ENCODE measurements around the gene FRMD3. TPM values are rescaled to one million over a fixed set of nuclear protein-coding genes. Genes with fewer than 3 reads are reported as not detected.

The FRMD3 gene
- total and polyA plus RNA-seq, 4 donors, result 0.16 to 0.75 (median 0.48) TPM

DNA sequence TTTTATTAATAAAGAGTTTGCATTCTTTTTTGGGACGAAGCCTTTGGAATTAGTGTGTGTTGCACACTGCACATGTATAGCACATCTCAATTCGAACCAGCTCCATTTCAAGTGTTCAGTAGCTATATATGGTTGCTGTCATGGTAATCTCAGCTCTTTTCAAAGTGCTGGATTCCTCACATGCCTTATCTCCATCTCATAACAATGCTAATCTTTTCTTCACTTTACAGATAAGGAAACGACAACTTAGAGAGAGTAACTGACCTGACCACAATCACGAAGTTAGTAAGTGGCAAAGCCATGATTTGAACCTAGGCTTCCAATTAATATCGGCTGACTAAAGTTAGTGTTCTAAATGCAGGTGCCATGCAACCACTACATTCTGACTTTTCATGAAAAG lies 270.5 kb downstream of the FRMD3 start:
- Histone ChIP-seq H3K4me1 (ENCODE audit: control insufficient read depth in 4 of 4, insufficient read depth in 4 of 4, low read length in 3 of 4) (no peaks in the 10 kb centered on the region), H3K9me3 (ENCODE audit: control insufficient read depth in 4 of 4, low read length in 3 of 4) (no peaks in the 10 kb centered on the region), H3K9ac (ENCODE audit: low read depth in 1 of 2, low read length in 2 of 2) (no peak overlapping the region), H3K4me3 (ENCODE audit: low read depth in 1 of 3, low read length in 3 of 3) (no peak overlapping the region), H3K27me3 (ENCODE audit: control insufficient read depth in 4 of 4, insufficient read depth in 4 of 4, low read length in 3 of 4) (no peaks in the 10 kb centered on the region), H3K27ac (ENCODE audit: low read depth in 1 of 2, low read length in 2 of 2) (no peak overlapping the region), H3K36me3 (ENCODE audit: control insufficient read depth in 4 of 4, insufficient read depth in 3 of 4, low read depth in 1 of 4, low read length in 3 of 4) (no peaks in the 10 kb centered on the region)
- TF ChIP-seq HNF4G (IDR thresholded peaks at IDR 0.05), result no peak
- TF ChIP-seq TAF1 (conservative IDR thresholded peaks at IDR 0.05), result no peak
- no peak for TF ChIP-seq GABPA (IDR thresholded peaks at IDR 0.05 in 1 of 2, conservative IDR thresholded peaks at IDR 0.05 in 1 of 2)
- no peak for TF ChIP-seq YY1 (IDR thresholded peaks at IDR 0.05)
- TF ChIP-seq RAD21 (IDR thresholded peaks at IDR 0.05), result no peak
- no peak for DNase-seq (ENCODE audit: low spot score)
- WGBS, result 79% methylated on average over 5 of the region's 5 CpGs

DNA sequence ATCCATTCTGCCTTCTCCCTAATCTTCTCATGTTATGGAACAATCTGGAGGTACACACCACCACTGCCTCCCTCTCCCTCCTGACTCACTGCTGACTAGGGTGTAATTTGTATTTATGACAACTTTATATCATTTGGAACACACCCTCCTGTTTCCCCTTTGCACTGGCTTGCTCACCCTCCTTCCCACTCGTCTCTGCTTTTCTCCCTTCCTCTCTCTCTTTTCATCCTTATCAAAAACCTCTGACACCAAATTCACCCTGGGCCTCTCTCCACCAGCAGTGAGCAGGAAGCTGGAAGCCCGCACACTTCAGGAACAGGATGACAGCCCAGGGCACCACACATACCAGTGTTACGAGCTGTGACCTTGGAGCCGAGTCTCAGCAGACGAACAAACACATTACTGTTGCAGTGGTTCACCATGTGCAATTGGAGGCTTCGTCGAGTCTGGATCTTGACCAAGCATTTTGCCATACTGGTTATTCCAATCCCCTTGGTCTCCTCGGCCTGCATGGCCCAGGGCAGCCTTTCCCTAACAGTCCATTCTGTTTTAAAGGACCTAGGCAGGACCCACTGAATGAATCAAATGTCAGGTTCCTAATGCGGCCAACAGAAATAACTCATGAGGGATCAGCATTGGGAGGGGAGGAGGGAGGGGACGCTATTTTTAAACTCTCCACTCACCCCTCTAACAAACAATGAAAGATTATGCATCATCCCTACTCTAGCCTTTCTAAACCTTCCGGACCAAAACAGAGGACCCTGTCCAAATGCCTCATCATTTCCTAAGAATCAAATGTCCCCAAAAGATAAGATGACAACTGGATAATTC lies 271.3 kb downstream of the FRMD3 start:
- Histone ChIP-seq H3K27me3 (ENCODE audit: control insufficient read depth in 4 of 4, insufficient read depth in 4 of 4, low read length in 3 of 4) (no peaks in the 10 kb centered on the region), H3K27ac (ENCODE audit: low read depth in 1 of 2, low read length in 2 of 2) (no peak overlapping the region), H3K4me3 (ENCODE audit: low read depth in 1 of 3, low read length in 3 of 3) (no peak overlapping the region), H3K36me3 (ENCODE audit: control insufficient read depth in 4 of 4, insufficient read depth in 3 of 4, low read depth in 1 of 4, low read length in 3 of 4) (no peaks in the 10 kb centered on the region), H3K4me1 (ENCODE audit: control insufficient read depth in 4 of 4, insufficient read depth in 4 of 4, low read length in 3 of 4) (no peaks in the 10 kb centered on the region), H3K9ac (ENCODE audit: low read depth in 1 of 2, low read length in 2 of 2) (no peak overlapping the region), H3K9me3 (ENCODE audit: control insufficient read depth in 4 of 4, low read length in 3 of 4) (no peaks in the 10 kb centered on the region)
- TF ChIP-seq, protein P1, sequence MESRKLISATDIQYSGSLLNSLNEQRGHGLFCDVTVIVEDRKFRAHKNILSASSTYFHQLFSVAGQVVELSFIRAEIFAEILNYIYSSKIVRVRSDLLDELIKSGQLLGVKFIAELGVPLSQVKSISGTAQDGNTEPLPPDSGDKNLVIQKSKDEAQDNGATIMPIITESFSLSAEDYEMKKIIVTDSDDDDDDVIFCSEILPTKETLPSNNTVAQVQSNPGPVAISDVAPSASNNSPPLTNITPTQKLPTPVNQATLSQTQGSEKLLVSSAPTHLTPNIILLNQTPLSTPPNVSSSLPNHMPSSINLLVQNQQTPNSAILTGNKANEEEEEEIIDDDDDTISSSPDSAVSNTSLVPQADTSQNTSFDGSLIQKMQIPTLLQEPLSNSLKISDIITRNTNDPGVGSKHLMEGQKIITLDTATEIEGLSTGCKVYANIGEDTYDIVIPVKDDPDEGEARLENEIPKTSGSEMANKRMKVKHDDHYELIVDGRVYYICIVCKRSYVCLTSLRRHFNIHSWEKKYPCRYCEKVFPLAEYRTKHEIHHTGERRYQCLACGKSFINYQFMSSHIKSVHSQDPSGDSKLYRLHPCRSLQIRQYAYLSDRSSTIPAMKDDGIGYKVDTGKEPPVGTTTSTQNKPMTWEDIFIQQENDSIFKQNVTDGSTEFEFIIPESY (IDR thresholded peaks at IDR 0.05), result no peak
- TF ChIP-seq RAD21 (IDR thresholded peaks at IDR 0.05), result no peak
- TF ChIP-seq NR2F2 (IDR thresholded peaks at IDR 0.05), result peak; percentile 45
- TF ChIP-seq, protein P2, sequence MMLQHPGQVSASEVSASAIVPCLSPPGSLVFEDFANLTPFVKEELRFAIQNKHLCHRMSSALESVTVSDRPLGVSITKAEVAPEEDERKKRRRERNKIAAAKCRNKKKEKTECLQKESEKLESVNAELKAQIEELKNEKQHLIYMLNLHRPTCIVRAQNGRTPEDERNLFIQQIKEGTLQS (IDR thresholded peaks at IDR 0.05), result no peak
- no peak for DNase-seq (ENCODE audit: low spot score)
- WGBS, result 64% methylated on average over 11 of the region's 11 CpGs

DNA sequence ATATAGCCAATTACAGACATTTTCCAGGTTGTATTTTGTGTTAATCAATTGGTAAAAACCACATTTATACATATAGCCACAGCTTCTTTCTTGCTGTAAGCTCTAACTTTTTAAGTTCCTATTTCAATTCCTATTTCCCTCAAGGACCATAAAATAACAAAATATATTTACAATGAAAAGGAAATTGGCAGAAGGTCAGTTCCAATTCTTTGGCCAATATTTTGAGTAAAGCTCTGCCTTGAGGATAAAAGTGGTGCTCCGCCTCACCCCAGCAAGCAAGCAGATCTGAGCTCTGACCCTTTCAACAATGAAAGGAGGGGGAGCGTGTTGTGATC lies 271.9 kb downstream of the FRMD3 start:
- TF ChIP-seq RAD21 (IDR thresholded peaks at IDR 0.05) (no peak), TAF1 (conservative IDR thresholded peaks at IDR 0.05) (no peak), HNF4A (conservative IDR thresholded peaks at IDR 0.05) (no peak), GABPA (IDR thresholded peaks at IDR 0.05 in 1 of 2, conservative IDR thresholded peaks at IDR 0.05 in 1 of 2) (no peak), FOXA1 (IDR thresholded peaks at IDR 0.05) (no peak), SP1 (IDR thresholded peaks at IDR 0.05) (no peak), JUND (IDR thresholded peaks at IDR 0.05) (no peak), YY1 (IDR thresholded peaks at IDR 0.05) (no peak), FOXA2 (IDR thresholded peaks at IDR 0.05) (no peak), RXRA (IDR thresholded peaks at IDR 0.05) (no peak), HNF4G (IDR thresholded peaks at IDR 0.05) (no peak)
- TF ChIP-seq, protein P3, sequence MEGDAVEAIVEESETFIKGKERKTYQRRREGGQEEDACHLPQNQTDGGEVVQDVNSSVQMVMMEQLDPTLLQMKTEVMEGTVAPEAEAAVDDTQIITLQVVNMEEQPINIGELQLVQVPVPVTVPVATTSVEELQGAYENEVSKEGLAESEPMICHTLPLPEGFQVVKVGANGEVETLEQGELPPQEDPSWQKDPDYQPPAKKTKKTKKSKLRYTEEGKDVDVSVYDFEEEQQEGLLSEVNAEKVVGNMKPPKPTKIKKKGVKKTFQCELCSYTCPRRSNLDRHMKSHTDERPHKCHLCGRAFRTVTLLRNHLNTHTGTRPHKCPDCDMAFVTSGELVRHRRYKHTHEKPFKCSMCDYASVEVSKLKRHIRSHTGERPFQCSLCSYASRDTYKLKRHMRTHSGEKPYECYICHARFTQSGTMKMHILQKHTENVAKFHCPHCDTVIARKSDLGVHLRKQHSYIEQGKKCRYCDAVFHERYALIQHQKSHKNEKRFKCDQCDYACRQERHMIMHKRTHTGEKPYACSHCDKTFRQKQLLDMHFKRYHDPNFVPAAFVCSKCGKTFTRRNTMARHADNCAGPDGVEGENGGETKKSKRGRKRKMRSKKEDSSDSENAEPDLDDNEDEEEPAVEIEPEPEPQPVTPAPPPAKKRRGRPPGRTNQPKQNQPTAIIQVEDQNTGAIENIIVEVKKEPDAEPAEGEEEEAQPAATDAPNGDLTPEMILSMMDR (IDR thresholded peaks at IDR 0.05; ENCODE audit: low read depth, low read length, missing input control), result no peak
- TF ChIP-seq, protein P2 (IDR thresholded peaks at IDR 0.05), result no peak
- TF ChIP-seq, protein P4, sequence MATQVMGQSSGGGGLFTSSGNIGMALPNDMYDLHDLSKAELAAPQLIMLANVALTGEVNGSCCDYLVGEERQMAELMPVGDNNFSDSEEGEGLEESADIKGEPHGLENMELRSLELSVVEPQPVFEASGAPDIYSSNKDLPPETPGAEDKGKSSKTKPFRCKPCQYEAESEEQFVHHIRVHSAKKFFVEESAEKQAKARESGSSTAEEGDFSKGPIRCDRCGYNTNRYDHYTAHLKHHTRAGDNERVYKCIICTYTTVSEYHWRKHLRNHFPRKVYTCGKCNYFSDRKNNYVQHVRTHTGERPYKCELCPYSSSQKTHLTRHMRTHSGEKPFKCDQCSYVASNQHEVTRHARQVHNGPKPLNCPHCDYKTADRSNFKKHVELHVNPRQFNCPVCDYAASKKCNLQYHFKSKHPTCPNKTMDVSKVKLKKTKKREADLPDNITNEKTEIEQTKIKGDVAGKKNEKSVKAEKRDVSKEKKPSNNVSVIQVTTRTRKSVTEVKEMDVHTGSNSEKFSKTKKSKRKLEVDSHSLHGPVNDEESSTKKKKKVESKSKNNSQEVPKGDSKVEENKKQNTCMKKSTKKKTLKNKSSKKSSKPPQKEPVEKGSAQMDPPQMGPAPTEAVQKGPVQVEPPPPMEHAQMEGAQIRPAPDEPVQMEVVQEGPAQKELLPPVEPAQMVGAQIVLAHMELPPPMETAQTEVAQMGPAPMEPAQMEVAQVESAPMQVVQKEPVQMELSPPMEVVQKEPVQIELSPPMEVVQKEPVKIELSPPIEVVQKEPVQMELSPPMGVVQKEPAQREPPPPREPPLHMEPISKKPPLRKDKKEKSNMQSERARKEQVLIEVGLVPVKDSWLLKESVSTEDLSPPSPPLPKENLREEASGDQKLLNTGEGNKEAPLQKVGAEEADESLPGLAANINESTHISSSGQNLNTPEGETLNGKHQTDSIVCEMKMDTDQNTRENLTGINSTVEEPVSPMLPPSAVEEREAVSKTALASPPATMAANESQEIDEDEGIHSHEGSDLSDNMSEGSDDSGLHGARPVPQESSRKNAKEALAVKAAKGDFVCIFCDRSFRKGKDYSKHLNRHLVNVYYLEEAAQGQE (IDR thresholded peaks at IDR 0.05), result no peak
- TF ChIP-seq, protein P5, sequence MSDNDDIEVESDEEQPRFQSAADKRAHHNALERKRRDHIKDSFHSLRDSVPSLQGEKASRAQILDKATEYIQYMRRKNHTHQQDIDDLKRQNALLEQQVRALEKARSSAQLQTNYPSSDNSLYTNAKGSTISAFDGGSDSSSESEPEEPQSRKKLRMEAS (IDR thresholded peaks at IDR 0.05), result no peak
- Histone ChIP-seq H3K27ac (ENCODE audit: low read depth in 1 of 2, low read length in 2 of 2) (no peak overlapping the region), H3K9ac (ENCODE audit: low read depth in 1 of 2, low read length in 2 of 2) (no peak overlapping the region), H3K27me3 (ENCODE audit: control insufficient read depth in 4 of 4, insufficient read depth in 4 of 4, low read length in 3 of 4) (no peaks in the 10 kb centered on the region), H3K4me1 (ENCODE audit: control insufficient read depth in 4 of 4, insufficient read depth in 4 of 4, low read length in 3 of 4) (no peaks in the 10 kb centered on the region), H3K36me3 (ENCODE audit: control insufficient read depth in 4 of 4, insufficient read depth in 3 of 4, low read depth in 1 of 4, low read length in 3 of 4) (no peaks in the 10 kb centered on the region), H3K9me3 (ENCODE audit: control insufficient read depth in 4 of 4, low read length in 3 of 4) (no peaks in the 10 kb centered on the region), H3K4me3 (ENCODE audit: low read depth in 1 of 3, low read length in 3 of 3) (no peak overlapping the region)
- WGBS, result 43% methylated on average over 2 of the region's 2 CpGs
- no peak for DNase-seq (ENCODE audit: low spot score)
